Ramos (cell line): ENCODE results near the gene ARL6IP4.

Experiments used
- in situ Hi-C: fragments of 300-500 bp; cut with MboI; formaldehyde crosslinking; loops from one replicate; pipeline ENCODE4 v1.14.3; 2022; ENCODE audit warnings: low sequenced_read_pairs; ENCODE audit not compliant: unreplicated experiment

The ARL6IP4 gene

DNA sequence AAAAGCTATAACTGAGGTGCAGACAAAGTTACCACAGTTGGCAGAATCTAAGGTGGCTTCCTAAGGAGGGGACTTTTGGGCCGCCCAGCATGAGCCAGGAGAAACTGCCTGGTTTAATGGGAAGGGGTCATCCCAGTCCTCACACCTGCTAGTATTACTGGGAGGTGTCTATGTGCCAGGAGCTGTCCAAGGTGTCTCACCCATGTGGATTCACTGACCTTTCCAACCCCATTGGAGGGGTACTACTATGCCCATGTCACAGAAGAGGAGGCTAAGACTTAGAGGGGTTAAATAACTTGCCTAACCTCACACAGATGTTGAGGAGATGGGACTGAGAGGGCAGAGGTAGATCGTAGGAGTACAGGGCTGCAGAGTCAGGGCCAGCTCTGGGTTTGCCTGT is 24.4 kb upstream of the ARL6IP4 start:
- in situ Hi-C loops = no loop called here

DNA sequence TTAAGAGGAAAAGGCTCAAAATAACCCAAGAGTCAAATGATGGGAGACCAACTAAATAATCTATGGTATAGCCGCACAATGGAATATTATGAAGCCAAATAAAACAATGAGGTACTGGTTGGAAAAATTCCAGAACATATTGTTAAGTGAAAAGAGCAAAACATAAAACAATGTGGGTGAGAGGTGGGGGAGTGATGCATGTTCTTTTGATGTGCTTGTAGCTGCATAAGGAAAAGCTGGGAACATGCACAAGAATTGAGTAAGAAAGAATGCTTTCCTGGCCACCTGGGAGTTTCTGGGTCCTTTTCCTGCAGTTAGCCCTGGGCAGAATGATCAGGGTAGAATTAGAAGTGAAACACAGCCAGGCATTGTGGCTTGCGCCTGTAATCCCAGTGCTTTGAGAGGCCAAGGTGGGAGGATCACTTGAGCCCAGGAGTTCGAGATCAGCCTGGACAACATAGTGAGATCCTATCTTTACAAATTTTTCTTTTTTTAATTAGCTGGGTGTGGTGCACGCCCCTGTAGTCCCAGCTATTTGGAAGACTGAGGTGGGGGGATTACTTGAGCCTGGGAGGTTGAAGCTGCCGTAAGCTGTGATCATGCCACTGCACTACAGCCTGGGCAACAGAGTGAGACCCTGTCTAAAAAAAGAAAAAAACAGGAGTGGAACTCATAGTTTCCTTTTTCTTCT is 22.1 kb upstream of the ARL6IP4 start:
- in situ Hi-C loops = no loop called here

DNA sequence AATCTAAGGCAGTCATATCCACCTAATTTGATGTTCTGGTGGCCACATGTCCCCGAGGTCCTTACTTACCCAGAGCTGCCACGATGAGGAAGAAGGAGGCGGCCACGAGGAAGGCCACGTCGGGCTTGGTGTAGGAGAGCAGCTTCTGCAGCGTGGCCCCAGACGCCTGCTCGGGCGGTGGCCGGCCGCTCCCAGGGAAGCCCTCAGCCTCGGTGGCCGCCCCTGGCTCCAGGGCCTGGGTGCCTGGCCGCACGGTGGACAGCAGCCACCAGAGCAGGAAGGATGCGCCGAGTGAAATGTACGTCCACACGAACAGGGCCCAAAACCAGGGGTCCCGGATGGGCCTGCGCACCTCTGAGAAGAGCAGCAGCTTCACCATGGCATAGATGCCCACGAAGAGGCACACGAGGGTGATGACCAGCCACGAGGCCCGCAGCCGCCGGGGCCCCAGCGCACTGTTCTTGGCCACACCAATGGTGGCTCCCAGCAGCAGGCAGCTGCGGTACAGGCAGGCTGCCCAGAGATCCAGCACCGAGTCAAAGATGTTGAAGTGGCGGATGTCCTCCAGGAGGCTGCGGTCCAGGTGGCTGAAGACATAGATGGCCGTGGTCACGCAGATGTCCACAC is 20.8 kb upstream of the ARL6IP4 start:
- in situ Hi-C loops = no loop called here

DNA sequence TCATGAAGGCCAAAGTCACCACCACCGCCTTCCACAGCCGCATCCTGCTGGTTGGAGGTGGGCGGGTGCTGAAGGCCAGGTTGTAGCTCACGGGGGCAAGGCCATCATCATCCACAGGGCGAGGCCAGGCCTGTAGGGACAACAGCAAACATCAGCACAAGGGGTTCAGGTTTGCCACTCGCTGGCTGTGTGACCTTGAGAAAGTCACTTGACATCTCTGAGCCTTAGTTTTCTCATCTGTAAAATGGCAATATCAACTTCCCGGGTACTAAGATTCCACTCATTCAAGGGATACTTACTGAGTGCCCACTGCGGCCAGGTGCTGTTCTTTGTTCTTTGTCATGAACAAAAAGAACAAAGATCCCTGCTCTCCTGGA is 20.3 kb upstream of the ARL6IP4 start:
- in situ Hi-C loops = no loop called here

DNA sequence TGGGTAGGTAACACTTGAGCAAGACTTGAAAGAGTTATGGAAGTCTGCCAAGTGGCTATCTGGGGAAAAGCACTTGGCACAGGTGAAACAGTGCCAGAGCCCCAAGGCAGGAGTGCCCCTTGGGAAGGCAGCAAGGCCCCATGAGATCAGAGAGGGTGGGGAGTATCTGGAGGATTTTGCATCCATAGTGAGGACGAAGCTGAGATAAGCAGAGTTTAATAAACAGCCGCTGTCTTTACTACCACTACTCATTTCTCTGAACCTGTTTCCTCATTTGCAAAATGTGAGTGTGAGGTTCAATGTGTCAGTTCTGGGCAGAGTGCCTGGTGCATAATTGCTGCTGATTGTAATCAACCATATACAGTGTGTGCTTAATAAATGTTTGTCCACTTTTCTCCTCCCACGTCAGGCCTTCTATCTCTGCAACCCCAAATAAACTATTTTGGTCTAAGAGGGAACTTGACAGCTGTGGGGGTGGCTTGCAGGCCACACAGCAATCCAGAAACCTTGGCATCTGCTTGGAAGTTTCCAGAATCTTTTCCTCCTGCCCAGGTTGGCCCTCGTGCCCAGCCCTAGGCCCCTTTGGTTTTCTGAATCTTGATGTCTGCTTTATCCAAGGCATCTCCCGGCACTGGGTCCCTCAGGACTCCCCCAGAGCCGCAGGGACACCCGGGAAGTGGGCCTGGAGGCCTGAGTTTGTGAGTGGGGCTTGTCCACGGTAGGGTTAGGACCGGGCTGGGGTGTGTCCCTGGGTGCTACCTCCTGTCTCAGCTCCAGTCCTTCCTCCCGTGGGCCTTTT is 18.8 kb upstream of the ARL6IP4 start:
- in situ Hi-C loops = no loop called here

DNA sequence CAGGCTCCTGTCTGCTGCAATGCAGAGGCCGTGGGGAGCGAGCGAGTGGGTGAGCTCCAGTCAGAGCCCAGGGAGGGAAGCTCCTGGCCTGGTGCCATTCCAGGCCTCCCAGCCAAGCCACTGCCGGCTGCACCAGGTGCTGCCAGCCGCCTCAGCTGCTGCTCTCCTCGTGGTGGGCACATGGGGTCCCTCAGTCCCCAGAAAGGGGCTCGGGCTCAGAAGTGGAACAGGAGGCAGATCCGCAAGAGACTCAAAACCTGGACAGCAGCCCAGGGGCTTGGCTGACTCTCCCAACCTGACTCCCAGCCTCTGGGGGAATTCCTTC is 16.6 kb upstream of the ARL6IP4 start:
- in situ Hi-C loops = no loop called here

DNA sequence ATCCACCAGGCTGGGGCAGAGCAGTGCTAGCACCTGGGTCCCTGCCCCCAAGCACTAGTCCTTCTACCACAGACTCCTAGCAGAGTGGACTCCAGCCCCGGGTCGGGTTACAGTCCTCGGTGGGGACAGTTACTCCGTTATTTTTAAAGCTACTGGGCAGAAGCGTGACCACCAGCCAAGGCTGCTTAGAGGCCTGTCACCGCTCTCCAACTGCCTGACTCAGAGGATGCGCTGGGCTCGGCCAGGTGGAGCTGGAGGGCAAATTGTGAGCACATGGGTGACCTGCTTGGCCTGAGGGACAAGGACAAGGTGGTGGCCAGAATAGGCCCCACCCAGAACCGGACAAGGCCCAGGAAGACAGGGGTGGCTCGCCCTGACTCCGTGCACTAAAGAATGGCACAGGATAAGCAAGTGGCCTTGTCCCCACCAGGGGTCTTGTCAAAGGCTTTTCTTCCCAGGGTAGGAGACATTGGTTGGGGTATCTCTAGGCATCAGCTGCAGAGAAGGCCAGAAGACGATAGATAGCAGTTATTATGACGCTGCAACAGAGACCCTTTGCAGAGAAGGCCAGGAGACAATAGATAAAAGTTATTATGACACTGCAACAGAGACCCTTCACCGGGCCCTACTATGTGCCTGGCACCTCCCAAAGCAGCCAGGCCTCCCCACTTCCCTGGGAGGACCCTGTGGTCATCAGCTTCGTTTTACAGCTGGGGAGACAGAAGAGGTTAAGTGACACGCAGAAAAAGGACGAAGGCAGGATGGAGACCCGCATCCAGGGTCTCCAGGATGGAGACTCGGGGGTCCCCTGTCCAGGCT is 15.8 kb upstream of the ARL6IP4 start:
- in situ Hi-C loops = no loop called here

DNA sequence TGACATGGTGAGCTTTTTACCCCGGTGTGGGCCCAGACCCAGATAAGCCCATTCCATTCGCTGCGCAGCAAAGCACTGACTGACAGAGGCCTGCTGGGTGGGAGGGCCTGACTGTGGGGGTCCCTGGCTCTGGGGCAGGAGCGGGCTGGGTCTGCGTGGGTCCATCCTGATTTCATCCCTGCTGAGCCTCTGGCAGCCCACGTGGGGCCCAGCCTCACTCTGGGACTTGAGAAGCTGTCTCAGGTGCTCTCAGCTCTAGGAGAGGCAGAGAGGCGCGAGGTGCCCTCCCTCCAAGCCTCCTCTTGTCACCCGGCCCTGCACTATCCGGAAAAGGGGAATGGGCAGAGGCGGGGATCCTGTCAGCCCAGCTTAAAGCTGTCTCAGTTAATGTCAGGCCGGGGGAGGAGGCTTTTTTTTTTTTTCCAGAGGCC is 15.1 kb upstream of the ARL6IP4 start:
- in situ Hi-C loops = no loop called here

DNA sequence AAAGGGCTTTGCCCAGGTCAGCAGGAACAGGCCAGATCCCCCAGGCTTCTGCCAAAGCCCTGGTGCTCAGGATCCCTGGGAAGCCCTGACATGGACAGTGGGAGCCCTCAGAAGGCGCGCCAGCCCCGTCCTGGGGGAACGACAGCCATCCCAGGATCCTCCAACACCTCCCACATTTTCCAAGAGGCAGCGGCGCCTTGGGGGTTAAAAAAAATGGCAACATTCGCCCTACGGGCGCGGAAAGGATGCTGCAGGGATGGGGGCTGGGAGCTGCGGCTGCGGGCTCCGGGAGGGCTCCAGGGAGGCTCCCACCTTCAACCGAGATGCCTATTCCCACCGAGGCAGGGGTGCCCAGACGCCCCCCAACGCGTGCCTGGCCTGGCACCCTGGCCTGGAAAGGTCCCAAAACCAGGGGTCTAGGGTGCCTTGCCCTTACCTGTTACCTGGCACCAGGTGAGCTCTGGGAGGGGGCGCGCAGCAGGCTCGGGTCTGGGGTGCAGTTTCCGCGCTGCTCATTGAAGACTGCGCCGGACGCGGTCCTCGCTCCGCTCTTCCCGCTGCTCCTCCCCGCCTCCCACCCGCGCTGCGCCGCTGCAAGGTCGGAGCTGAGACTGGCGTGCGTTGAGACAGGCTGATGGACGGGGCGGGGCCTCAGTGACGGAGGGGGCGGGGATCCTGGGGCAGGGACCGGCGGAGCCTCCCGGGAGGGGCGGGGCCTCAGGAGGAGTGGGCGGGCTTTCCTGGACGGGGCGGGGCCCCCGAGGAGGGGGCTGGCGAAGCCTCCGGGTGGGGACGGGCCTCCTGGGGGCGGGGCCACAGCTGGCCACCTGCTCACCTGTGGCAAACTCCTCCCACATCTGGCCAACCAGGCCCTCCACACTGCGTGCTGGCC is 14.4 kb upstream of the ARL6IP4 start, which contains the start of gene ABCB9:
TSS of gene ABCB9 (minus strand) at position 613 of the 892 bp plus-strand sequence. CDS start 6,228 bp downstream, outside the sequence.
- in situ Hi-C loops = no loop called here

DNA sequence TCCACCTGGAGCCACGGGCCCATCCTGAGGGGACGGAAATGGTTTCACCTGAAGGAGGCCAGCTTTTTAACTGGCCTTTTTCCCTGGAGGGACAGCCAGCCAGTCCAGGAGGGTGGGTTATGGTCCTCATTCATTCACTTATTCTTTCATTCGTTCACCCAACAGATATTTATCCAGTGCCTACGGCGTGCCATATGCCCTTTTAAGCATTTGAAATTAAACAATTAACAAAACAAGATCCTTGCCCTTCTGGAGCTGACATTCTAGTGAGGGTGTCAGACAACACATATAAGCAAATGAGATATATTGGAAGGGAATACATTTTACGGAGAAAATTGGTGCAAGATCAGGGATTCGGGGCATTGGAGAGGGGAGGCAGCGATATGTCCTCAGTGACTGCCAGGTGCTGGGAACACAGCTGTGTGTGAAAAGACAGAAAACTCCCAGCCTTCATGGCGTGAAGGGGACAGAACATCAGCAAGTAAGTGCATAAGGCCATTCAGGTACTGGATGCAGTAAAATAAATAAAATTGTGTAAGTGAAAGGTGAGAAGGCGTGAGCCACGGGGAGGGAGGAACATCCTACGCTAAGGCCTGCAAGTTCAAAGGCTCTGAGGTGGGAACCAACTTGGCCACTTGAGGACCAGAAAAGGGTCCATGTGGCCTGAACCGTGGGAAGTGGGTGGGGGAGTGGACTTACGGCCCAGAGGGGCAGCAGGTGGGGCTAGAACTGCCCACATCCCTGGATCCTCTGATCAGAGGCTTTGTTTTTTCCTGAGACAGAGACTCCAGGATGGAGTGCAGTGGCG is 13.5 kb upstream of the ARL6IP4 start:
- in situ Hi-C loops = no loop called here

DNA sequence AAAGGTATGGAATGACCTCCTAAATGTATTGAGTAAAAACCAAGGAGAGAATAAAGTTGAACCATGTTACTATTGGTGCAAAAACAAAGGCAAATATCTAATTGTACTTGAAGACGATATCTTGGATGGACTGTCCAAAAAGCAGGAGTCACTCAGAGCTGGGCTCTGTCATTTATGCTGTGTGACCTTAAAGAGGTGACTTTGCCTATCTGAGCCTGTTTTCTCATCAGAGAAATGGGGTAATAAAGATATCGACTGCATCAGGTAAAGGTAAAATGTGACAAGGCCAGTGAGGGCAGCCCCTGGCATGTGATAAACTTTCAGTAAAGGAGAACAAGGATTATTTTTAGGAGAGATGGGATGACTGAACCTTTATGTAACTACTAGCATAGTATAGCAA is 12.4 kb upstream of the ARL6IP4 start:
- in situ Hi-C loops = no loop called here

DNA sequence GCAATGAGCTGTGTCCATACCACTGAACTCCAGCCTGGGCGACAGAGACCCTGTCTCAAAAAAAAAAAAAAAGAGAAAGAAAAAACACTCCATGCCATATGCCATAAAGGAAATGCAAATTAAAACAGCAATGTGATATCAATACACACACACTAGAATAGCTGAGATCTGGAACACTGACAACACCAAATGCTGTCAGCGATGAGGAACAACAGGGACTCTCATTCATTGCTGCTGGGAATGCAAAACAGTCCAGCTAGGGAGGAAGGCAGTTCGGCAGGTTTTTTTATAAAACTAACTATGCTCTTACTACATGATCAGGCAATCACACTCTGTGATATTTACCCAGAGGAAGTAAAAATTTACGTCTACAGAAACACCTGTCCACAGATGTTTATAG is 10.8 kb upstream of the ARL6IP4 start:
- in situ Hi-C loops = no loop called here

DNA sequence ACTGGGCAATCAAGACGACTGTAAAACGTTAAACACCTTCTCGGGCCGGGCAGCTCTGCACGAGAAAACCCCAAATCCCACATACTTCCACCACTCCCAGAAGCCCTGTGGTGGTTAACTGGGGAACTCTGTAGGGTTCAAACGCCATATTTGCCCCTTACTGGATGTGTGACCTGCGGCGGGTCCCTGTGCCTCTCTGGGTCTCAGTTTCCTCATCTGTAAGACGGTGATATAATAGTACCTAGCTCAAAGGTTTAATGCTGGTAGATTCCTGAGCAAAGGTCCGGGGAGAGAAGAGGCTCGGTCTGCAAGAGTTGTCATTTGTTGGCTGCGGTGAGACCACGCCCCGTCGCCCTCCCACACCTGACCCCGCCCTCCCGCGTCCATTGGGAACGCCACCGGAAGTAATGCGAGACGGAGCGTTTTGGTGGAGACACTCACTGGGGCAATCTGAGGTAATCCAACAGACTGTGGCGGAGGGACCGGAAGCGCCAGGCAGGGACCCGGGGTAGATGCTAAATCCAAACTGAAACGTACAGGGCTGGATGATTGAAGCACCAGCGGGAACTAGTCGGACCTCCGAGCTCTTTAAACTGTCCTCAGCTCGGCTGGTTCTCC is 6.1 kb upstream of the ARL6IP4 start:
- in situ Hi-C loops = no loop called here

DNA sequence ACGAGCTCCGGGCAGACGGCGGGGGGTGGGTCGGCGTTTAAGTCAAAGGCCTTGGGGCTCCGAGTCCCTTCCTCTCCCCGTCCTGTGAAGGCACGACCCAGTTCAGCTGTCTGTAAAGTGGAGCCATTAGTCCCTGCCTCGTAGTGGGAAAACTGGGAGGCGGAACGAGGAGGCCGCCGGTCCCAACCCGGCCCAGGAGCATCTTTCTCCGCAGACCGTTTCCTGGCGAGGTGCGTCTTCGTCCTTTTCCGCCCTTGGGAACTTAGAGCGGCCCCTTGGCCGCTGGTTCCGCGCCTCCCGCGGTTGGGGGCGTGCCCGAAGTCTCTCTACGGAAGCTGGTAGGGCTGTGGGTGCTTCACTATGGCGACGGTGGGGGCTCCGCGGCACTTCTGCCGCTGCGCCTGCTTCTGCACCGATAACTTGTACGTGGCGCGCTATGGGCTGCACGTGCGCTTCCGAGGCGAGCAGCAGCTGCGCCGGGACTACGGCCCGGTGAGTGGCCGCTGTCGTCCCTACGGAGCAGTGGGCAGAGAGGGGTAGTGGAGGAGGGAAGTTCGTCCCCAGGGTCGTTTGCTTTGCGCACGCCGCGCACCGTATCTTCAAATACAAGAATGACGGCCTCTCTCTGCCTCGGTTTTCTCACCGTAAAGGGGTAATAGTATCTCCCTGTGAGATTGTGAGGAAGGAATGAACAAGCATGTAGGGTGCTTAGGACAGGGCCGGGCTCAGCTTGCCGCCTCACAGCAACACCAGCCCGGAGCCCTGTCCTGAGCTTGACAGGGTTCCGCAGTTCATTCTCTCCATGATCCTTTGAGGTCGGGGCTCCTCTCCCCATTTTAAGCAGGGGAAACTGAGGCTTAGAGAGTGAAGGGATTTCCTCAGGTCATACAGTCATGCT is 5.3 kb upstream of the ARL6IP4 start, which contains the start of gene OGFOD2:
TSS of gene OGFOD2 (plus strand) at position 353 of the 898 bp plus-strand sequence. CDS start at position 361, 8 bp downstream.
- in situ Hi-C loops = no loop called here

DNA sequence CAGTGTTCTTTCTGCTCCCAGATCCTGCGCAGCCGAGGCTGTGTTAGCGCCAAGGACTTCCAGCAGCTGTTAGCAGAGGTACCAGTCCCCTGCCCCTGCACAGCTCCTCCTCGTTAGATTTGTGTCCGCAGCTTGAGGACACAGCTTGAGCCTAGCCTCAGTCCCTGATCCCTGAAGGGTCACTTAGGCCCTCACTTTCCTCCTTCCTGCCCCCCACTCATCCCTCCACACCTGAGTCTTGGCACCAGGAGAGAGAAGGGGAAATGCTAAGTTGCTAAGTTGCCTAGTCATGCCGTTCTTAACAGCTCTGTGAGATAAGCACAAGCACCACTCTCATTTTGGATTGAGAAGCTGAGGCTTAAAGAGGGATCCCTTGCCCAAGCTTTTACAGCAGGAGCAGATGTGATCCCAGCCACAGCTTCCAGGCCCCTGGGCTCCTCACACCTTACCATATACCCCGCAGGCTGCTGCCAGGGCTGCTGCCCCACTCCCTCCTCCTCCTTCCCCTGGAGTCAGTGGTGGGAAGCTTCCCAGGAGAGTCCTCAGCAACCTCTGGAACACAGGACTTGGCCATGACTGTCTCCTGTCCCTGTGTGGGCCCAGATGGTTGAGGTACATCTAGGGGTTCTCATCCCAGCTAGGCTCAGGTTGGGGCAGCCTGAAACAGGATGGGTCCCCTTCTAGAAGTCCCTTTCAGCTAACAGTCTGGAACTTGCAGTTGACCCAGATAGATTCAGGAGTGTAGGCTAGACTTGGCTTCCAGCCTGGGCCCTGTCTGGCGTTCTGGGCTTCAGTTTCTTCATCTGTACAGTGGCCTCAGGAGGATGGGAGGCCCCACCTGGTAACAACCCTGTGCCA is 4.5 kb upstream of the ARL6IP4 start:
- in situ Hi-C loops = no loop called here

DNA sequence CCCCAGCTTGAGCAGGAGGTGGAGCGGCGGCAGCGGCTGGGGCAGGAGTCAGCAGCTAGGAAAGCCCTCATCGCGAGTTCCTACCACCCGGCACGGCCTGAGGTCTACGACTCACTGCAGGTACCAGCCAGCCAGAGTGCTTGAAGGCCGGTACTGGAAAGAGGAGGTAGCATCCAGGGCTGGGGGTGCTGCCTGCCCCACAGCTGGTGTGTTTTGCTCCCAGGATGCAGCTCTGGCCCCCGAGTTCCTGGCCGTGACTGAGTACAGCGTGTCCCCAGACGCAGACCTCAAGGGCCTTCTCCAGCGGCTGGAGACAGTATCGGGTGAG is 3.9 kb upstream of the ARL6IP4 start:
- in situ Hi-C loops = no loop called here

DNA sequence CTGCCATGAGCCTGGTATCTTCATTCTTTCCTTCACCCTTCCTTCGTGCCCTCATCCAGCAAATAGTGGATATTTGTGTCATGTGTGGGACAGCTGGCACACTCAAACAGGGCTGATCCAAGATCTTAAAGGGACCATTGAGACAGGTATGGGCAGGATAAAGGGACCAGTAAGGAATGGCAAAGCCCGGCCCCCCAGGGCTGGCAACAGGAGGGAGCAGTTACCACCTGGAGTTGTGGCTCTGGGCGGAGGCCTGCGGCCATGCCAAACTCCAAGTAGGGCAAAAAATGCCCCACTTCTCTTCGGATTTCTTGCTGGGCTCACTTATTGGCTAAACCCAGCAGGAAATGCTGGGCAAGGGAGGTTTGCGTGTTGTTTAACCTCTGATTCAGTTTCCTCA is 3.3 kb upstream of the ARL6IP4 start:
- in situ Hi-C loops = no loop called here
